ENCODE data around the gene CD300A. TPM values are rescaled to one million over a fixed set of nuclear protein-coding genes. Genes with fewer than 3 reads are reported as not detected.

CD300A gene
- total and polyA plus RNA-seq, 2 donors (not counting 3 experiments of a cell fraction or from before 2014, with no cell fraction given) = not detected

GRCh38 chr17:74449773-74450172 lies 16.7 kb upstream of the CD300A start:
- H3K9ac ChIP-seq (replicated peaks; ENCODE audit: extremely low read depth, insufficient read depth, low read length) = no peak overlapping the region
- TF ChIP-seq POLR2AphosphoS5 (IDR thresholded peaks at IDR 0.05; ENCODE audit: insufficient read depth, low read depth, low read length) (no peak), MAX (IDR thresholded peaks at IDR 0.05; ENCODE audit: insufficient read depth, insufficient read length) (no peak), EZH2 (IDR thresholded peaks at IDR 0.05; ENCODE audit: borderline replicate concordance, low read depth, low read length, severe bottlenecking) (no peak), CTCF (IDR thresholded peaks at IDR 0.05; ENCODE audit: extremely low read depth in 1 of 2, insufficient read depth in 1 of 2, low read depth in 1 of 2, low read length in 2 of 2) (no peak), JUN (IDR thresholded peaks at IDR 0.05; ENCODE audit: borderline replicate concordance, insufficient read depth, insufficient read length, low read depth) (no peak), MYC (IDR thresholded peaks at IDR 0.05; ENCODE audit: low read depth, low read length) (no peak), FOS (IDR thresholded peaks at IDR 0.05; ENCODE audit: borderline replicate concordance, insufficient read depth, low read length) (no peak), POLR2A (IDR thresholded peaks at IDR 0.05; ENCODE audit: low read depth, low read length) (no peak), GATA2 (IDR thresholded peaks at IDR 0.05; ENCODE audit: insufficient read depth, insufficient read length, low read depth, low read length) (no peak)
- DNase-seq (ENCODE audit: low read depth, low spot score) (no peak), FAIRE-seq (no peak)
- H3K79me2 ChIP-seq (ENCODE audit: control insufficient read depth, insufficient read depth, low read length) = no peaks in the 10 kb centered on the region
- H3K4me3 ChIP-seq (replicated peaks in 1 of 3; ENCODE audit: insufficient read depth in 1 of 3, low read depth in 1 of 3, low read length in 3 of 3) = no peak overlapping the region
- no peak overlapping the region for H3K27ac ChIP-seq (ENCODE audit: insufficient read depth, low read depth, low read length)
- no peaks in the 10 kb centered on the region for H3K9me1 ChIP-seq (replicated peaks; ENCODE audit: control insufficient read depth, extremely low read depth, insufficient read depth, low read length)
- no peaks in the 10 kb centered on the region for H3K27me3 ChIP-seq (ENCODE audit: control insufficient read depth in 2 of 2, insufficient read depth in 2 of 2, low read length in 2 of 2)
- H3K9me3 ChIP-seq (replicated peaks; ENCODE audit: control insufficient read depth, insufficient read depth, low read length) = no peaks in the 10 kb centered on the region
- CTCF ChIA-PET = interaction anchor here (1.7 kb wide), 1 partner anchor 70 kb away, joined by 9 read pairs; no protein-coding TSS in a partner anchor
- H3K4me2 ChIP-seq (ENCODE audit: insufficient read depth, low read length) = no peak overlapping the region
- no TSS peak for BruUV-seq (replicated peaks)
- H2AFZ ChIP-seq (ENCODE audit: low read depth, low read length) = no peak overlapping the region
- H4K20me1 ChIP-seq (replicated peaks; ENCODE audit: control insufficient read depth, extremely low read depth, insufficient read depth, low read length) = no peaks in the 10 kb centered on the region
- POLR2A ChIA-PET = no interaction called here
- intact Hi-C loops (cut with micrococcal nuclease) = no loop called here
- peaks cover 3% of the 10 kb centered on the region for H3K4me1 ChIP-seq (ENCODE audit: control insufficient read depth, extremely low read depth, insufficient read depth, low read length)
- H3K36me3 ChIP-seq (ENCODE audit: control insufficient read depth in 2 of 2, extremely low read depth in 1 of 2, insufficient read depth in 2 of 2, low read length in 2 of 2) = no peaks in the 10 kb centered on the region
- dilution Hi-C loops (cut with MboI; ENCODE audit: extremely low pct_ligation_motif_present, low sequenced_read_pairs) = no loop called here

Measured in endothelial cell of umbilical vein (primary cell).